Heart left ventricle (tissue), 13 donors: ENCODE measurements around the gene ANXA2R.

Experiments used
- POLR2A ChIP-seq, 2 donors: fragments of 450-650 bp; IDR thresholded peaks; one replicate each; pipeline ENCODE4 v1.6.1; 2017; ENCODE audit warnings: antibody characterized with exemption in 2 of 2, mild to moderate bottlenecking in 2 of 2, moderate library complexity in 2 of 2
- TF ChIP-seq, protein P1 (sequence below), 12 donors: fragments of 200-600 bp; sonication (generic) in 4 of 12; IDR thresholded peaks; one replicate each; pipeline versions ENCODE4 v1.5.0 to v1.8.0; 2018 to 2022; ENCODE audit warnings: antibody characterized with exemption in 12 of 12, mild to moderate bottlenecking in 5 of 12
- donor health status: ischemic (EF 13 %, LVEDD 7.1; RV severe dilation, severe dysfunction).
- donor health status: DM: no; HTN: yes; CAD: no.
- donor health status: DM: no; HTN: no; CAD: no.
- donor health status: ischemic (EF 25% LVEDD 6.9; RV normal size, moderate dysfunction).
- donor health status: ischemic (EF 25% LVEDD 5.7; RV mildly dilated, moderate dysfunction).
- donor health status: ischemic (EF 35%, LVEDD 5.7; RV mildly dilated, moderate dysfunction).
- donor health status: nonischemic (EF 11% LVEDD 7.7; RV severe dilation, severe dysfunction).
- donor health status: DM: yes; HTN: yes; CAD: no.
- donor health status: PGD.
- donor health status: ischemic (EF 29% LVEDD 5.4; RV normal size, mild dysfunction).
- donor health status: nonischemic (EF 23%, LVEDD 6.1; RV moderate dilation, normal function).

DNA sequence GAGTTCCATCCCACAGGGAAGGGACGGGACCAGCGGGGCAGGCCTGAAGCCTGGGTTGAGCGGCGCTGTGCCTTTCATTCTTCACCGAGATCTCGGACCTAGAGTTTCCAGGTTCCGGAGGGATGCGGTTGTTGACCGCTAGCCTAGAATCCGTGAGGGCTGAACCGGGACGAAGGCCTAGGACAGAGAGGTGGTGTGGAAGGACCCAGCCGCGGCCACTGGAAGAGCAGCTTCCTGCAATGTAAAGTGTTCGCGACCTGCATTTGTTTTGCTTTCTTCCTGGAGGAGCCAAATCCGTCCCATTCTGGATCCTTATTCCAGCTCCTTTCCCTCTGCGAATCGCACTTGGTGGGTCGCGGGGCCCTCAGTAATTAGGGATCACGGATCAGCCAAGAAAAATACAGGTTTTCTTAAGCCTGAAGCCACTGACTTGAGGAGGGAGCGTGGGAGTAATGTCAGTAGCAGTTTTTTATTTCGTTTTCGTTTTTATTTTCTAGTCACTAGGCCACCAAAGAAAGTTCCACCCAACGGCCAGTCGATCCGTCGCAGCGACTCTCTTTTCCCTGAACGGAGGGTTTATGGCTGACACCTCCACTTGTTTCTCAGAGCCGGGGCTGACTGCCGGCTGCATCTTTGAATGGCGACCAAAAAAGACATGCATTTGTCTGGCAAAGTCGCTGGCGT lies 48.6 kb downstream of the ANXA2R start:
- TF ChIP-seq, protein P1, sequence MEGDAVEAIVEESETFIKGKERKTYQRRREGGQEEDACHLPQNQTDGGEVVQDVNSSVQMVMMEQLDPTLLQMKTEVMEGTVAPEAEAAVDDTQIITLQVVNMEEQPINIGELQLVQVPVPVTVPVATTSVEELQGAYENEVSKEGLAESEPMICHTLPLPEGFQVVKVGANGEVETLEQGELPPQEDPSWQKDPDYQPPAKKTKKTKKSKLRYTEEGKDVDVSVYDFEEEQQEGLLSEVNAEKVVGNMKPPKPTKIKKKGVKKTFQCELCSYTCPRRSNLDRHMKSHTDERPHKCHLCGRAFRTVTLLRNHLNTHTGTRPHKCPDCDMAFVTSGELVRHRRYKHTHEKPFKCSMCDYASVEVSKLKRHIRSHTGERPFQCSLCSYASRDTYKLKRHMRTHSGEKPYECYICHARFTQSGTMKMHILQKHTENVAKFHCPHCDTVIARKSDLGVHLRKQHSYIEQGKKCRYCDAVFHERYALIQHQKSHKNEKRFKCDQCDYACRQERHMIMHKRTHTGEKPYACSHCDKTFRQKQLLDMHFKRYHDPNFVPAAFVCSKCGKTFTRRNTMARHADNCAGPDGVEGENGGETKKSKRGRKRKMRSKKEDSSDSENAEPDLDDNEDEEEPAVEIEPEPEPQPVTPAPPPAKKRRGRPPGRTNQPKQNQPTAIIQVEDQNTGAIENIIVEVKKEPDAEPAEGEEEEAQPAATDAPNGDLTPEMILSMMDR (IDR thresholded peaks at IDR 0.05) = no peak
- TF ChIP-seq POLR2A (IDR thresholded peaks at IDR 0.05) = no peak
